ENCODE measurements around the gene CST7.

CST7 gene

DNA sequence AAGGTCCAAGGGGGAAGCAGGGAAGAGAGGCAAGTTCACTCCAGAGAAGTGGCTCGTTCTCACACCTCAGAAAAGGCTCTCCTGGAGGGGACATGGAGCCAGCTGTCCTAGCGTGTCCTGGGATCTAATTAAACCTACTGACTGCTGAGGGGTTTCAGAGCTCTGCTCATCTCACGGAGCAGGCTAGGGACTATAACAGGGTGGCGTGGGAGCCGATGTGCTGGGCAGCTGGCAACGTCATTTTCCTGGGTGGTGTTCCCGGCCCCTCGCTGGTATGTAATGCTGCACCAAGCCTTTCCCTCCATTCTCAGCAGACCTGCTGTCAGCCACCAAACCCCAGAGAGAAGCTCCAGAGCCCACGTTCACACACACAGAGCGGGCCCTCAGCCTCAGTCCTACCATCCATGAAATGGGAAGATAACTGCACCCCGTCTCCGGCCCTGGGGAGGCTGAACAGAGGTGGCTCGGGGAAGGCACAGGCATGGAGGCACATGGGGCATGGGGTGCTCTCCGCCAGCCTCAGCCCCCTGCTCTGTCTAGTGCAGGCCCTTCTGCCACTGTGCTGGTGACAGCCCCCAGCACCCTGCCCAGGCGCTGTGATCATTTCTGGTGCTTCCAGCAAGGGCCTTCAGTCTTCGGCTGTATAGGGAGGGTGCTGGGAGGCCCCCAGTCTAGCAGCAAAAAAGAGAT lies 1.9 kb downstream of the CST7 start:
- no peak for DNase-seq (ENCODE audit: low spot score)

DNA sequence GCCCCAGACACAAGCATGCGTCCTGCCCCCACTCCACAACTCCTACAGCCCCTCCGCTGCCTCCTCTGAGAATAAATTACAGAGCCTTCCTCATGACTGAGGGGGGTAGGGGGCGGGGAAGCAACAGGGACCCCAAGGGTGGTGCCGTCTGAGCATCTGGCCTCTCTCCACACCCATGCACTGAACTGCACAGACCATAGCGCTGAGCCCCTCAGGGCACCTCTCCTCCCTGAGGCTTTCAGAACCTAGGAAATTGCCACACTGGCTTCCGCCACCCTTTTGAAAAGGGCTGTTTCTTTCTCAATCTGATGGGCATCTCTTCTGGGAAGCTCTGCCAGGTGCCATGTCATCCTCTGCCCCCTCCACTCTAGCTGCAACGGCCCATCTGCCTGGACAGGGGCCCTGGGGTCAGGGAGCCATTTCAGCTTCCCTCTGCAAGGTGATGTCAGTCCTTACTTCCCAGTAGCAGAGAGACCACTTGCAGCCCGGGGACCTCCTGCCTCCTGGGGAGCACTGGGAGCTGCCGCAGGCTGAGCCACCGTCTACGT lies 2.5 kb downstream of the CST7 start:
- DNase-seq (ENCODE audit: low spot score) = no peak

DNA sequence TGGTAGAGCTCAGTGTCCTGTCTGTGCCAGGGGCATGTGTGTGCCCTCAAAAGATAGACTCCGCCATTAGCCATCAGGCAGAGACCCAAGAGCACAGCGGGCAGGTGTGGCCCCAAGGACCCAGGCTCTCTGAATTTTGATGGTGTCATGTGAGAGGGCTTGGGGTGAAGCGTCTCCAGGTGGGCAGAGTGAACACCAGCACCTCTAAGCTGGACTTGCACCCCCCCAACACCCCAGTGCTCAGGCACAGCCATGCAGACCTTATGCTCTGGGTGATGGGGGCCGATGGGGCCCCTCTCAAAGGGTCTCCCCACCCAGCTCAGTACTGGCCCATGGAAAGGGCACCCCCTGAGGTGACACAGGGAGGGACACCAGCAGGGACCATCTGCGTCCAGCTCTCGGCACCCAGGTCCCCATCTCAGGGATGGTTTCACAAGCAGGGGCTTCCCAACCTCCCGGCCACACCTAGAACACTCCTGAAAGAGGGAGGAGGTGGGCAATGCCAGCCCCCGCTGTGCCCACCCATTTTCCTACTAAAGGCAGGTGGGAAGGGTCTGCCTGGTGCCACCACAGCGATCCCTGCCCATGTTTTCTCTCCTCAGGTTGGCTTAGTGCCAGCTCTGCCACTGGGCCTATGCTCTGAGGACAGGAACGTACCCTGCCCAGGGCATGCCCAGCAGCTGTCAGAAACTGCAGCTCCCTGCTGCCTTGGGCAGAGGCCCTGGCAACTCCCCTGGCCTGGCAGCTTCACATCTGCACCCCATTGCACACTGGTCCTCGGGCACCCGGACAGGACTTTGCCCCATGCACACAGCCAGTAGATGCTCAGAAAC lies 3.5 kb downstream of the CST7 start:
- no peak for DNase-seq (ENCODE audit: low spot score)

DNA sequence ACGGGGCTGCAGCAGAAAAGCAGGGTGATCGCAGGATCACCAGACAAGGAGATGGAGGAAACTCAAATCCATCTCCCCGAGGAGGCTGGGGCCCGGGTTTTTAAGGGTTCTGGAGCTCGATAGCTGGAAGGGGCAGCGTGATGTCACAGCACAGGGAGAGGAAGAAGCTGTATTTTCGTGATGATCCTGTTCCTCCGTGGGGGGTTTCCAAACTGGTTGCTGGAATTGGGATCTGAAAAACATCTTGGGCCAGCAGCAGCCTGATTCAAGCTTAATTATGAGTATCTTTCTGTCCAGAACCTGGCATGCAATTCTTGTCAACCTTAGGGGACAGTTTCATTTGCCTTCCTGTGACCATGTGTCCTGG lies 4.1 kb downstream of the CST7 start:
- no peak for DNase-seq (ENCODE audit: low spot score)

DNA sequence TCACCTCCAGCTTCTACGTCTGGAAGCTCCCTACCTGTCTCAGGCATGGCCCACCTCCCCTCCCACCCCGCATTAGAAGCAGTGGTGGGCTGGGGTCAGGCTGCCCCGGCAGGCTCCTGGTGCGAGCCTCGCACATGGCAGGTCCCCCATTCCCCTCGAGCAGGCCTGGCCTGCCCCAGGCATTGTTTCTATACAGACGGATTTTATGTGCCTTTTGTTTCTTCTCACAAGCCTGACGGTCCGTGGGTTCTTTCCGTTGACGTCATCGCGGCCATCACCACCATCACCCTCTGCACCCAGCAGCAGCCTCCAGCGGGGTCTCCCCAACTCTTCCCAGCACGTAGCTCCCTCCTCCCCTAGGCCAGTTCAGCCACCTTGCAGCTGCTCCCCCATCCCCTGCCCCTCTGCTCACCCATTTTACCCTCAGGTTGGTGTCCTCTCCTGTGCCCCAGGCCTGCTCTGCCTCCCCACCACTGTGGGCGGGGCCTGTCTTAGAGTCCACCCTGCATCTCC lies 4.6 kb downstream of the CST7 start:
- no peak for DNase-seq (ENCODE audit: low spot score)

DNA sequence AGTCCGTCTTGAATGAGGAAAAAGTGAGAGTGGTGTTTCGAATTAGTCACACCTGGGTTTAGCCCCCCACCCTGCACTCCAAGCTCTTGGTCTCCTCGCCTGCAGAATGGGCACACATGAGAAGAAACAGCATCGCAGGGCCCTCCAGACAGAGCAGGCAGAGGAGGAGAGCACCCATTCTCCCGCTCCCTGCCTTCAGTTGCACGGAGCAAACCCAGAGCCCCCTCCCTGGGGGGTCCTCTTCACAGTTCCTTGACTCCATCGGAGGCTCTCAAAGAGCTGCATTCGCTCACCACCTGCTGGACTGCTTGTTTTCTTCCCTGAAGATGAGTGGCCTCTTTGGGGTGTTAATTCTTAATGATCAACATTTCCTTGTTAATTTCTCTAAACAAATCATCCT lies 5.1 kb downstream of the CST7 start:
- DNase-seq (ENCODE audit: low spot score) = no peak

DNA sequence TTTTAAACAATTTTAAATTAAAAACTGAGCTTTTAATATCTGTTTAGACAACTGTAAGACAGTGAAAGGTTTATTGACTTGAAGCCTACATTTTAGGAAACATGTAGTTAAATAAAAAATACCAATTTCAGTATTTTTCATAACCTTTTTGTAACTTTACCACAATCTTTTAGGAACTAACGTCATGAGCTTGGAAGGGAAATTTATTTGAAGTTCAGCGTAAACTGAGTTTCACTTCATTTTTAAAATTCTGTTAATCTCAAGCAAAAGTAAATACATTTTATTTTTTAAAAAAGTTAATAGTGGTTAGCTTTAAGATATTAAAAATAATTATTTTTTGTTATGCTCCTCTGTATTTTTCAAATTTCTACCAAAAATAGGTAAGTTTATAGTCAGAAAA lies 5.5 kb downstream of the CST7 start:
- no peak for DNase-seq (ENCODE audit: low spot score)

DNA sequence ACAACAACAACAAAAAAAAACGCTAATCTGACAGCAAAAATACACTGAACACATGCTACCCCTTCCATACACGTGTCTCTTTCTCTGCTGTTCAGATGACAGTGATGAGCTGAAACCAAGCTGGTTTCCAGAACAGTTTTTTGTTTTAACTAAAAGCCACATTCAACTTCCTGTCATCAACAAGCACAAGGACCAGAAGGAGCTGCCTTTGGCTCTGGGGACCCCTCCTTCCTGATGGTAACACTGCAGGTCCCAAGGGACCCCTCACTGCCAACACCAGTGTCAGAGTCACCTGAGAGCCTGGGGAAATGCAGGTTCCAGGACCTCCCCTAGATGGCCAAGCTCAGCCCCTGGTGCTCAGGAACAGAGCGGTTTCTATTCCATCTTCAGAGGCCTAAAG lies 6.0 kb downstream of the CST7 start:
- no peak for DNase-seq (ENCODE audit: low spot score)

DNA sequence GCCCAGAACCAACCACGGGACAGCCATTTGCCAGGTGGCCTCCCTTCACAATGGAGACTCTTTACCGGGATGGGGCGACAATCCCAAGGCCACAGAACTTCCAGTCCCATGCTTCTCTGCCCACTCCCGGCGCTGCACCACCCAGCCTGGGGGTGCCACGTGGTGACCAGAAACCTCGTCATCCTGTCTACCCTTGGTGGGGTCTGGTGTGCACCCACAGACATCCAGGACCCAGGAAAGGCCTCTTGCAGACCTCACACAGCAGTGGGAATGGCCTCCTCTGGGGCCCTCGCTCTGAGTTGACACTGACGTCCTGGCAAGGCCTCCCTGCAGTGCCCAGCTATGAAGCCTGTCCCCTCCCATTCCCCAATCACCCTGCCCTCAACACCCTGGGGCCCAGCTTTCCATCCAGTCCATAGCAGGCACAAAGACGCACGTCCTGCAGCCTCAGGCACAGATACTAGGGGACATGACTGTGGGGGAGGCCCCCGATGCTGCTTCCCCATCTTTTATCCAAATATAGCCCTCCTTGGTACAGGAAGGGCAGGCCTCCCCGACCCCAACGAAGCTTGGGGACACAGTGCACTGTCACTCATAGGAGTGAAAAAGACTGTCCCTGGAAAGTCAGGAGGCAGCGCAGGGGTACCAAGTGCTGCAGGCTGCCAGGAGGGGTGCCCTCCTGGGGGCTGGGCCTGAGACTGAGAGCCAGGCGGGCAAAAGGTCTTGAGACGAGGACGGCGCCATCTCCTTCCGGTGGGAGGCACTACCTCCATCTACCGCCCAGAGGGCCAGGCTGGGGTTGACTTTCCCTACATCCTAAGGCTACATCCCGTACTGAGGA lies 7.2 kb downstream of the CST7 start:
- no peak for DNase-seq (ENCODE audit: low spot score)

DNA sequence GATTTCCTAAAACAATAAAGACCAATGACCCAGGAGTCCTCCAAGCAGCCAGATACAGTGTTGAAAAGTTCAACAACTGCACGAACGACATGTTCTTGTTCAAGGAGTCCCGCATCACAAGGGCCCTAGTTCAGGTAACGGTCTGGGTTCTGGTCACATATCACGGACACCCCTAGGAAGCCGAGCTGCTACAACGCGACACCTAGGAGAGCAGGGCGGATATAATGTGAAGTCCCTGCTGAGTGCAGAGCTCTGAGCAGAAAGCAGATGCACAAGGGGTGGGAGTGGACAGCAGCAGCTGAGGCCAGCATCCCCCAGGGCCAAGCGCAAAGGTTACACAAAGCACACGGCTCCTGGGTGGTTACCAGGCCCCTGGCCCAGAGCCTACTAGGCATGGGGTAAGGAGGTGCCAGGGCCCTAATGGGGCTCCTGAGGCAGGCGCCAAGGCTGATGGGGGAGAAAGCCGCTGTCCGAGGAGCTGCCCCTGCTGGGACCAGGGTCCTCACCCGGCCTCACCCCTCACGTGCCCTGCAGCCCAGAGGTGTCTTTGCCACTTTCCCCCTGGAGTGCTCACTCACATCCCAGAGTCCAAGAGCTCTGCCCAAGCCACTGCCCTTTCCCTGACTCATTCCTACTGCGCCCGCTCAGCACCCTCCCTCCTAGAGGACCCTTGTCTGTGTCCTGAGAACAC lies 8.4 kb downstream of the CST7 start:
- DNase-seq (ENCODE audit: low spot score) = no peak

DNA sequence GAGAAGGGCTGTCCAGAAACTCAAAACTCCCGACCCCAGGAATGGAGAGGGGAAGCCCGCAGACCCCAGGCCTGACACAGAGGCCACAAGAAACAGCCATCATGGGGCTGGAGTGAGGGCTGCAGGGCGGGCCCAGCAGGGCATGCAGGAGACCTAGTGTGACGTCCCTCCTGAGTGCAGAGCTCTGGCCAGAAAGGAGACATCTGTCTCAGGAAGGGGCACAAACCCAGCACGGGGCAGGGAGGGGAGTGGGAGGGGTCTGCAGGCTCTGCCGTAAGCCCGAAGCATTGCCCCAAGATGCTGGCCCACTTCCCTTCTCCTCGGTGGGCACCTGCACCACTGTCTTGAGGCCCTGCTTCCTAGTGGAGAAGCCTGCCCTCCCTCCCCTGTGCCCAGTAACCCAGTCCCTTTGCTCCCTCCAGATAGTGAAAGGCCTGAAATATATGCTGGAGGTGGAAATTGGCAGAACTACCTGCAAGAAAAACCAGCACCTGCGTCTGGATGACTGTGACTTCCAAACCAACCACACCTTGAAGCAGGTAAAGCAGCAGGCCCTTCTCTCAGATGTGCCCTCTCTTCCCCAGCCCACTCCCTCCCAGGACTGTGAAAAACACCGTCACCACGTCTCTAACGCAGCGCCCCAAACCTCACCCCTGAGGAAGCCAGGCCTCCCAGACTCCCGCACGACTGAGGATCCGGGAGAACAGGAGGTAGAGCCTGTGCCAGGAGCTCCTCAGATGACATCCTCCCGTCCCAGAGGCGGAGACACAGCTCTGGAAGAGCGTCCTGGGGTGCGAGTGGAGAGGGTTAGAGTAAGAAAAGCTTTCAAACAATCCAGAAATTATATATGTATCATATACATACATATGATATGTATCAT lies 9.7 kb downstream of the CST7 start:
- DNase-seq (ENCODE audit: low spot score) = no peak

DNA sequence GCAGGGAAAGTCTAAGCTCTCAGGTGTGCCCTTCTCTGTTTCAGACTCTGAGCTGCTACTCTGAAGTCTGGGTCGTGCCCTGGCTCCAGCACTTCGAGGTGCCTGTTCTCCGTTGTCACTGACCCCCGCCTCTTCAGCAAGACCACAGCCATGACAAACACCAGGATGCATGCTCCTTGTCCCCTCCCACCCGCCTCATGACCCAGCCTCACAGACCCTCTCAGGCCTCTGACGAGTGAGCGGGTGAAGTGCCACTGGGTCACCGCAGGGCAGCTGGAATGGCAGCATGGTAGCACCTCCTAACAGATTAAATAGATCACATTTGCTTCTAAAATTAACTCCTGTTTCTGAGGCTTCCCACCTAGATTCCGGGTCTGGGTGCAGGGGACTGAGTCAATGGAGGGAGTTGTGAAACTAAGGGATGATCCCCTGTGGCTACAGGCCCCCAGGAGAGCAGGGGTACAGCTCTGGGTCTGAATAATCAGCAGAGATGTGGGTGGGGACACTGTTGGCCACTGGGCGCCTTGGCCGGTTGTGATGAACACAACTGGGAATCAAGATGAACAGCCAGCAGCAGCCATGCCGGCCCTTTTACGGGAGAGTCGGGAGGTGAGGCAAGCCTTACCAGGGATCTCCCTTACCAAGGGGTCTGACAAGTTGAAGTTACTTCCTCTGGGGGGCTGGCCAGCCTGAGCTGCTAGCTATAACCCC lies 10.7 kb downstream of the CST7 start:
- DNase-seq (ENCODE audit: low spot score) = no peak

DNA sequence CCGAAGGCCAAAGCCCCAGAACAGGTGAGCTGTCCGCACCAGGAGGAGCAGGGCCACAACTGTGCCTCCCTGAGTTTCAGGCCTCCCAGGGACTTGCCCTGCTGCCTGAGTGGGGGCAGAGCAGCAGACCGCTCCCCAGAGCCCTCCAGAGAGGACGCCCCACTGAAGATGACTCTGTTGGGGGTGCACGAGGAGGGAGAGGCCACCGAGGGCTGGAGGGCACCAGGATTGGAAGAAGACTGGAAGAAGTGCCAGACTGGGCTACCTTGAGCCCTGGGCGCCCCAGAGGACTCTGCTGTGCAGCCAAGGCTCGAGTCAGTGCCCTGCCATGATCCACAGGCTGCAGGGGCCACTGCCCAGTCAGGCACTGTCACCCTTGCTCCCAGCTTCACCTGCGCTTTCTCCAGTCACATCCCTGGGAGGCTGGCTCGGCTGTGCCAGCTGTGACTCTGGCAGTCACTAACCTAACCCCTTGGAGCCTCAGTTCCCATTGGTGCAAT lies 11.3 kb downstream of the CST7 start:
- DNase-seq (ENCODE audit: low spot score) = no peak

DNA sequence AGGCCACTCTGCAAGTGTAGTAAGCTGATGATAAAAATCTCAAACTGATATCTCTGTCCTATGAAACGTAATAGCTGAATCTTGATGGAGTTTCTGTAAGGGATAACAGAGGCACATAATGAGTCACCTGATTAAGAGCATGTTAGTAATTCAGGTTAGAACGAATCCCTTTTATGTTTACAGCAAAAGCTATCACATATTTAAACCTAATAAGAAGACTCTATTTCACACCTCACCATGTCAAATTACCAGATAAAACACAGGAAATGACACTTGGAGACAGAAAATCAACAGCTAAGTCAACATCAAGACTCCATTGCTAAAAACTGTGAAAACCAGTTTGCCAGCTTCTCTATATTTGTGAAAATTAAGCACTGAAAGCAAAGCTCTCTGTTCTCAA lies 11.8 kb downstream of the CST7 start:
- no peak for DNase-seq (ENCODE audit: low spot score)

DNA sequence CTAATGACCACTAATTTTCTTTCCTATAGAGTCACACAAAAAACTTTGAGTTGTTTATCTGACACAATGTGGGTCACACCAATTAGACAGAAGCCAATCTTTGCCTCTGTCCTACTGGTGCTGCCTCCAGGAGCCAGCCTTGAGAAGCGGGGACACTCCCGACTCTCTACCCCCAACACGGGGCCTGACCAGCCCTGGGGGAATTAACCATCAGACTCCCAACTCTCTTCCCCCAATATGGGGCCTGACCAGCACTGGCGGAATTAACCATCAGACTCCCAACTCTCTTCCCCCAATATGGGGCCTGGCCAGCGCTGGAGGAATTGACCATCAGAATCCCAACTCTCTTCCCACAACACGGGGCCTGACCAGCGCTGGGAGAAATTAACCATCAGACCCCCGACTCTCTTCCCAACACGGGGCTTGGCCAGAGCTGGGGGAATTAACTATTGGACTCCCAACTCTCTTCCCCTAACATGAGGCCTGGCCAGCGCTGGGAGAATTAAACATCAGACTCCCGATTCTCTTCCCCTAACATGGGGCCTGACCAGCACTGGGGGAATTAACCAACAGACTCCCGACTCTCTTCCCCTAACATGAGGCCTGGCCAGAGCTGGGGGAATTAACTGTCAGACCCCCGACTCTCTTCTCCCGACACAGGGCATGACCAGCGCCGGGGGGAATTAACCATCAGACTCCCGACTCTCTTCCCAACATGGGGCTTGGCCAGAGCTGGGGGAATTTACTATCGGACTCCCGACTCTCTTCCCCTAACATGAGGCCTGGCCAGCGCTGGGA lies 12.5 kb downstream of the CST7 start:
- DNase-seq (ENCODE audit: low spot score) = no peak

DNA sequence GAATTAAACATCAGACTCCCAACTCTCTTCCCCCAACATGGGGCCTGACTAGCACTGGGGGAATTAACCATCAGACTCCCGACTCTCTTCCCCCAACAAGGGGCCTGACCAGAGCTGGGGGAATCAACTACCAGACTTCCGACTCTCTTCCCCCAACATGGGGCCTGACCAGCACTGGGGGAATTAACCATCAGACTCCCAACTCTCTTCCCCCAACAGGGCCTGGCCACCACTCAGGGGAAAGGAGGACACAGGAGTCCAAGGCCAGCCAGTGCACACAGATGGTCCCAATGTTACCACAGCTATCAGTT lies 13.1 kb downstream of the CST7 start:
- no peak for DNase-seq (ENCODE audit: low spot score)

DNA sequence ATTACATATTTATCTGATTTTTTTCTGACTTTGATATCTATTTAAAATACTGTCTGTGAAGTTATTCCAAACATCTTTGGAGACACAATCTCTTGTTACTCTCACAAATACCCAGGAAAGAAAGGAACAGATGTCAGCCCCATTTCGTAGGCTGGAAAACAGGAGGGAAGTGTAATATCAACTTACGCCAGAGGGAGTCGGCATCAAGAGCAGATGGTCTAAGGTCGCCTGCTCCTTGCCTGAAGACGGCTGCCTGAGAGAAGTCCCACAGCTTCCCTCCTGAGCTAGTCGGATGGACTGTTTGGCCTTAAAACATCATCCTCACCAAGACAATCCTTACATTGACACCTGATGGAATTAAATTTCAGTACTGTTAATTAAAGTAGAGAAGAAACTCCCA lies 13.4 kb downstream of the CST7 start:
- DNase-seq (ENCODE audit: low spot score) = no peak

DNA sequence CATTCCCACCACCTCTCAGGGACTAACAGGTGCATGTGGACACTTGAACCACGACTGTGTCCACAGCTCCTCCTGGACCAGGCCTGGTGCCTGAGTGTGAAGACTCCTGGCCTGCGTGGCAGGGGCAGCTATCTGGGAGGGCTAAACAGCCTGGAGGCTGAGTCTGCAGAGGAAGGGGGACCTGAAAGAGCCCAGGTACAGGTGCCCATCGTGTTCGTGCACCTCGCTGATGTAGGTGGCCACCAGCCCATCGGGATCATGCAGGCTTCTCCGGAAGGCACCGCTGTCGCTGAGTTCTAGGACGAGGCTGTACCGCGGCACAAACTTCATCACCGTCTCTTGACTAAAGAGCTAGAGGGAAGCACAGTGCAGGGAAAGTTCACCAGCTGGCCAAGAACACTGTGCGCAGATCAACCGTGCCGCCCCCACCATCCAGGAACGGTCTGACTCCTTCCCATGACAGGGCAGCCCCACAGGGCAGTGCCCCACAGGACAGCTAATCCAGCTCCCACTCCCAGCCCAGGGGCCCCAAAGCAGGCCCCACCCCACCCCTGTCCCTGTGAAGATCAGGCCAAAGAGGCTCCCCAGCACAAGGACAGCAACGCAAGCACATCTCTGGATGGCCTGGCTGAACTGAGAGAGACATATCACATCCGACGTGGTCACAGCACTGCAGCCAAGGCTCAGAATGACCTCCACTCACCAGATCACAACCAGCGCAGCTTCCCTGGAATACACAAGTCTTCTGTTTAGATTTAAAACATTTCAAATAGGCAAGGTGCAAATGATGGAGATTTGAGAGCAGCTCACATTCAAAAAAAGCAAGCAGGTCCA lies 14.8 kb downstream of the CST7 start:
- DNase-seq (ENCODE audit: low spot score) = no peak

Data from putamen (tissue), 1 donor.